GM23338 (cell line): Measurements from ENCODE around the gene MROH2A. TPM values are rescaled to one million over a fixed set of nuclear protein-coding genes. Genes with fewer than 3 reads are reported as not detected.

Experiments
- ATAC-seq: fragments of 200-7000 bp; cut with Tn5 transposase; 3 replicates; pipeline ENCODE4 v1.9.1; 2020
- DNase-seq: peaks from one replicate; pipeline ENCODE4 v3.0.0-alpha.2; 2015; ENCODE audit warnings: low spot score
- H2AFZ ChIP-seq: fragments of 200-600 bp; sonication (generic); 2 replicates; pipeline ENCODE4 v1.8.0; 2016; ENCODE audit warnings: antibody characterized with exemption, mild to moderate bottlenecking, moderate library complexity
- H3F3A ChIP-seq: fragments of 200-600 bp; sonication (generic); replicated peaks from 2 replicates; pipeline ENCODE4 v1.8.0; 2017; ENCODE audit warnings: antibody characterized with exemption, mixed run types, low read depth
- H3K27ac ChIP-seq: fragments of 200-600 bp; sonication (generic); 2 replicates; pipeline ENCODE4 v1.6.1; 2016; ENCODE audit warnings: low read depth
- H3K27me3 ChIP-seq: fragments of 200-600 bp; sonication (generic); 2 replicates; pipeline ENCODE4 v1.8.0; 2016; ENCODE audit warnings: mild to moderate bottlenecking, mixed run types, moderate library complexity; ENCODE audit not compliant: insufficient read depth
- H3K36me3 ChIP-seq: fragments of 200-600 bp; sonication (generic); 2 replicates; pipeline ENCODE4 v1.8.0; 2016; ENCODE audit warnings: mild to moderate bottlenecking; ENCODE audit not compliant: insufficient read depth
- H3K4me1 ChIP-seq: fragments of 200-600 bp; sonication (generic); 2 replicates; pipeline ENCODE4 v1.8.0; 2016; ENCODE audit warnings: mild to moderate bottlenecking, moderate library complexity; ENCODE audit not compliant: insufficient read depth
- H3K4me2 ChIP-seq: fragments of 200-600 bp; sonication (generic); 2 replicates; pipeline ENCODE4 v1.7.1; 2017; ENCODE audit warnings: mixed run types
- H3K4me3 ChIP-seq: fragments of 200-600 bp; sonication (generic); 2 replicates; pipeline ENCODE4 v1.6.1; 2016; ENCODE audit warnings: mixed run types
- H3K79me2 ChIP-seq: fragments of 200-600 bp; sonication (generic); replicated peaks from 2 replicates; pipeline ENCODE4 v1.8.0; 2017; ENCODE audit warnings: mild to moderate bottlenecking; ENCODE audit not compliant: insufficient read depth
- H3K9me2 ChIP-seq: fragments of 200-600 bp; sonication (generic); 2 replicates; pipeline ENCODE4 v1.8.0; 2017; ENCODE audit not compliant: insufficient read depth
- H4K20me1 ChIP-seq: fragments of 200-600 bp; sonication (generic); replicated peaks from 2 replicates; pipeline ENCODE4 v1.8.0; 2017; ENCODE audit warnings: mild to moderate bottlenecking; ENCODE audit not compliant: insufficient read depth
- H3K27ac Mint-ChIP-seq: 2 replicates; pipeline ENCODE4 v1.8.0; 2020; ENCODE audit warnings: inconsistent platforms, mild to moderate bottlenecking, moderate library complexity, mixed read lengths
- H3K27me3 Mint-ChIP-seq: 3 replicates; pipeline ENCODE4 v1.8.0; 2022; ENCODE audit warnings: low read depth, mild to moderate bottlenecking, moderate library complexity, mixed read lengths, inconsistent platforms; ENCODE audit not compliant: insufficient read depth, poor library complexity
- H3K36me3 Mint-ChIP-seq: 3 replicates; pipeline ENCODE4 v1.8.0; 2021; ENCODE audit warnings: low read depth, mild to moderate bottlenecking, inconsistent platforms, moderate library complexity, mixed read lengths
- H3K4me1 Mint-ChIP-seq: 3 replicates; pipeline ENCODE4 v1.8.0; 2020; ENCODE audit warnings: mild to moderate bottlenecking, inconsistent platforms, mixed read lengths
- H3K4me3 Mint-ChIP-seq: 3 replicates; pipeline ENCODE4 v1.8.0; 2021; ENCODE audit warnings: moderate library complexity, mild to moderate bottlenecking, inconsistent platforms, mixed read lengths
- H3K9me3 Mint-ChIP-seq: 3 replicates; pipeline ENCODE4 v1.8.0; 2020; ENCODE audit warnings: moderate library complexity, mild to moderate bottlenecking, inconsistent platforms, mixed read lengths
- CTCF ChIP-seq, 2 experiments: fragments of 200-600 bp in 1 of 2; sonication (generic) in 1 of 2; conservative IDR thresholded peaks; 2 replicates each; pipeline versions ENCODE4 v1.5.1 to v1.6.1; 2016 to 2017; ENCODE audit warnings: antibody characterized with exemption in 2 of 2, low read depth in 2 of 2, mild to moderate bottlenecking in 2 of 2, moderate library complexity in 1 of 2
- ETS1 ChIP-seq: IDR thresholded peaks from 2 replicates; pipeline ENCODE4 v1.6.1; 2016; ENCODE audit warnings: antibody characterized with exemption
- EZH2 ChIP-seq: fragments of 200-600 bp; sonication (generic); IDR thresholded peaks from one replicate; pipeline ENCODE4 v1.8.0; 2017; ENCODE audit warnings: antibody characterized with exemption, mild to moderate bottlenecking, low read depth; ENCODE audit not compliant: unreplicated experiment
- NANOG ChIP-seq: IDR thresholded peaks from 2 replicates; pipeline ENCODE4 v1.6.1; 2016; ENCODE audit warnings: antibody characterized with exemption, borderline replicate concordance
- POLR2AphosphoS5 ChIP-seq: IDR thresholded peaks from 2 replicates; pipeline ENCODE4 v1.6.1; 2016; ENCODE audit warnings: antibody characterized with exemption, low read depth
- STAT1 ChIP-seq: IDR thresholded peaks from one replicate; pipeline ENCODE4 v1.6.1; 2016; ENCODE audit warnings: antibody characterized with exemption; ENCODE audit not compliant: unreplicated experiment
- ZNF114 ChIP-seq: fragments of 250-450 bp; sonication (Bioruptor Pico); IDR thresholded peaks from 2 replicates; pipeline ENCODE4 v1.5.0; 2020; ENCODE audit warnings: mild to moderate bottlenecking, moderate library complexity
- ZNF462 ChIP-seq: fragments of 250-450 bp; sonication (Bioruptor Pico); IDR thresholded peaks from 2 replicates; pipeline ENCODE4 v1.5.0; 2020; ENCODE audit warnings: mild to moderate bottlenecking, moderate library complexity
- polyA plus RNA-seq: library from polyadenylated mRNA; unstranded; fragments of >200 nt; fragmentation: Nextera tagmentation; extraction: Ambion mirVana; gene quantifications from 2 replicates; pipeline ENCODE4 v1.2.1, GENCODE V29; 2016
- total RNA-seq: library from RNA; depleted of rRNA; stranded (reverse); fragments of >200 nt; shearing (Covaris generic); gene quantifications from 2 replicates; pipeline ENCODE4 v1.2.3, GENCODE V29; 2014

Gene MROH2A
- total and polyA plus RNA-seq, 2 experiments from 2014 or later = not detected

- TF ChIP-seq CTCF (conservative IDR thresholded peaks at IDR 0.05; ENCODE audit: low read depth in 2 of 2) (no peak), ZNF462 (CRISPR knock-in tag) (no peak), NANOG (no peak), STAT1 (no peak), ZNF114 (CRISPR knock-in tag) (no peak)
These were observed 39.3 kb downstream of the MROH2A start (continued) for GRCh38 chr2:233817361-233817911.

- Histone ChIP-seq H3K9me2 (peaks cover 6% of the 10 kb centered on the region; the same call in 1 of the 2 replicates), H3K27me3 (no peaks in the 10 kb centered on the region), H3F3A (no peaks in the 10 kb centered on the region), H4K20me1 (no peaks in the 10 kb centered on the region), H3K4me3 (no peak overlapping the region), H3K79me2 (no peaks in the 10 kb centered on the region), H3K4me2 (no peak overlapping the region), H3K4me1 (no peaks in the 10 kb centered on the region), H3K36me3 (no peaks in the 10 kb centered on the region), H2AFZ (no peak overlapping the region), H3K27ac (no peak overlapping the region)
- H3K27ac Mint-ChIP-seq = no peak overlapping the region
- TF ChIP-seq ETS1 (no peak), NANOG (no peak), EZH2 (no peak), CTCF (conservative IDR thresholded peaks at IDR 0.05; ENCODE audit: low read depth in 2 of 2) (no peak), POLR2AphosphoS5 (no peak), STAT1 (no peak)
- ATAC-seq = no peak
- no peak overlapping the region for H3K4me3 Mint-ChIP-seq
- H3K4me1 Mint-ChIP-seq = no peaks in the 10 kb centered on the region; the same call in 2 of the 3 replicates
- peaks cover 14% of the 10 kb centered on the region for H3K27me3 Mint-ChIP-seq
- DNase-seq = no peak
- no peaks in the 10 kb centered on the region for H3K9me3 Mint-ChIP-seq
- H3K36me3 Mint-ChIP-seq = no peaks in the 10 kb centered on the region
These were observed 40.0 kb downstream of the MROH2A start for GRCh38 chr2:233817995-233818638.
